ENCODE results near the gene MAP2K2. TPM values are rescaled to one million over a fixed set of nuclear protein-coding genes. Genes with fewer than 3 reads are reported as not detected.

MAP2K2 gene
- total and polyA plus RNA-seq, 9 of the 15 experiments (the other 6 are each of a cell fraction or from before 2014, with no cell fraction given): 1.0 to 151 (median 58.3) TPM

DNA sequence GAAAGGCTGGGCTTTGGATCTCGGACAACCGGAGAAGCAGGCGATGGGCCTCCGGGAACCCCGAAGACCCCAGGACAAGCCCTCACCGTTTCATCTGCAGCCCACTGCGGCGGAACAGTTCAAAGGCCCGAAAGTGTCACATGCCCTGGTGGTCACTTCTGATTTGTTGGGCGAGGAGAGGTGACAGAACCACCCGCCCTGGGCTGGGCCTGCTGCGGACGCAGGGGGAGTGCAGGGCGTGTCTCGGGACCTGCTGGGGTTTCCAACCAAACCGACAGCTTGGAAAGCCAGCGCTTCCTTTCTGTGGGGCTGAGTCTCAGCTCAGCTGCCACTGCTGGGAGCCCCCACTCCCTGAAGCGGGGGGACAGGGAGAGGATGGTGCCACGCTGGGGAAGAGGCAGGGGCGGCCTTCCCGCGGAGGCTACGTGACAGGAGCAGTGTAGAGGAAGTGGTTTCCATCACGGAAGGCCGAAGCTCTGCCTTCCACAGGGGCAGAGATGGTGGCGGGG is 34.5 kb downstream of the MAP2K2 start (continued):
- TF ChIP-seq NR2C2 (CRISPR knock-in tag; IDR thresholded peaks at IDR 0.05) (0 out of 2 replicates have a peak, but pooled peaks have one; percentile 22), NR2C2 (tag; IDR thresholded peaks at IDR 0.05) (no peak), ZBTB7A (IDR thresholded peaks at IDR 0.05; ENCODE audit: borderline replicate concordance, control insufficient read depth, low read depth, low read length) (0 out of 2 replicates have a peak, but pooled peaks have one; percentile 16), ZBTB17 (CRISPR knock-in tag; IDR thresholded peaks at IDR 0.05) (no peak), ZNF707 (CRISPR knock-in tag; conservative IDR thresholded peaks at IDR 0.05) (no peak), TARDBP (IDR thresholded peaks at IDR 0.05) (no peak), ZNF408 (CRISPR knock-in tag; IDR thresholded peaks at IDR 0.05; ENCODE audit: low read depth) (no peak)
- TF ChIP-seq, protein P1, sequence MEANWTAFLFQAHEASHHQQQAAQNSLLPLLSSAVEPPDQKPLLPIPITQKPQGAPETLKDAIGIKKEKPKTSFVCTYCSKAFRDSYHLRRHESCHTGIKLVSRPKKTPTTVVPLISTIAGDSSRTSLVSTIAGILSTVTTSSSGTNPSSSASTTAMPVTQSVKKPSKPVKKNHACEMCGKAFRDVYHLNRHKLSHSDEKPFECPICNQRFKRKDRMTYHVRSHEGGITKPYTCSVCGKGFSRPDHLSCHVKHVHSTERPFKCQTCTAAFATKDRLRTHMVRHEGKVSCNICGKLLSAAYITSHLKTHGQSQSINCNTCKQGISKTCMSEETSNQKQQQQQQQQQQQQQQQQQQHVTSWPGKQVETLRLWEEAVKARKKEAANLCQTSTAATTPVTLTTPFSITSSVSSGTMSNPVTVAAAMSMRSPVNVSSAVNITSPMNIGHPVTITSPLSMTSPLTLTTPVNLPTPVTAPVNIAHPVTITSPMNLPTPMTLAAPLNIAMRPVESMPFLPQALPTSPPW (CRISPR knock-in tag; IDR thresholded peaks at IDR 0.05): no peak
- TF ChIP-seq, protein P2, sequence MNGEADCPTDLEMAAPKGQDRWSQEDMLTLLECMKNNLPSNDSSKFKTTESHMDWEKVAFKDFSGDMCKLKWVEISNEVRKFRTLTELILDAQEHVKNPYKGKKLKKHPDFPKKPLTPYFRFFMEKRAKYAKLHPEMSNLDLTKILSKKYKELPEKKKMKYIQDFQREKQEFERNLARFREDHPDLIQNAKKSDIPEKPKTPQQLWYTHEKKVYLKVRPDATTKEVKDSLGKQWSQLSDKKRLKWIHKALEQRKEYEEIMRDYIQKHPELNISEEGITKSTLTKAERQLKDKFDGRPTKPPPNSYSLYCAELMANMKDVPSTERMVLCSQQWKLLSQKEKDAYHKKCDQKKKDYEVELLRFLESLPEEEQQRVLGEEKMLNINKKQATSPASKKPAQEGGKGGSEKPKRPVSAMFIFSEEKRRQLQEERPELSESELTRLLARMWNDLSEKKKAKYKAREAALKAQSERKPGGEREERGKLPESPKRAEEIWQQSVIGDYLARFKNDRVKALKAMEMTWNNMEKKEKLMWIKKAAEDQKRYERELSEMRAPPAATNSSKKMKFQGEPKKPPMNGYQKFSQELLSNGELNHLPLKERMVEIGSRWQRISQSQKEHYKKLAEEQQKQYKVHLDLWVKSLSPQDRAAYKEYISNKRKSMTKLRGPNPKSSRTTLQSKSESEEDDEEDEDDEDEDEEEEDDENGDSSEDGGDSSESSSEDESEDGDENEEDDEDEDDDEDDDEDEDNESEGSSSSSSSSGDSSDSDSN (IDR thresholded peaks at IDR 0.05; ENCODE audit: borderline replicate concordance in 1 of 2, low read depth in 2 of 2, low read length in 2 of 2): no peak
